Activated effector memory CD4-positive, alpha-beta T cell treated with anti-CD3 and anti-CD28 coated beads, Interleukin-2, amount 50 U/mL, for 16 hours (primary cell): ENCODE results near the gene TSPAN18.

Experiments
- DNase-seq: peaks from one replicate; pipeline ENCODE4 v3.0.0-alpha.2; 2020

TSPAN18 gene

DNA sequence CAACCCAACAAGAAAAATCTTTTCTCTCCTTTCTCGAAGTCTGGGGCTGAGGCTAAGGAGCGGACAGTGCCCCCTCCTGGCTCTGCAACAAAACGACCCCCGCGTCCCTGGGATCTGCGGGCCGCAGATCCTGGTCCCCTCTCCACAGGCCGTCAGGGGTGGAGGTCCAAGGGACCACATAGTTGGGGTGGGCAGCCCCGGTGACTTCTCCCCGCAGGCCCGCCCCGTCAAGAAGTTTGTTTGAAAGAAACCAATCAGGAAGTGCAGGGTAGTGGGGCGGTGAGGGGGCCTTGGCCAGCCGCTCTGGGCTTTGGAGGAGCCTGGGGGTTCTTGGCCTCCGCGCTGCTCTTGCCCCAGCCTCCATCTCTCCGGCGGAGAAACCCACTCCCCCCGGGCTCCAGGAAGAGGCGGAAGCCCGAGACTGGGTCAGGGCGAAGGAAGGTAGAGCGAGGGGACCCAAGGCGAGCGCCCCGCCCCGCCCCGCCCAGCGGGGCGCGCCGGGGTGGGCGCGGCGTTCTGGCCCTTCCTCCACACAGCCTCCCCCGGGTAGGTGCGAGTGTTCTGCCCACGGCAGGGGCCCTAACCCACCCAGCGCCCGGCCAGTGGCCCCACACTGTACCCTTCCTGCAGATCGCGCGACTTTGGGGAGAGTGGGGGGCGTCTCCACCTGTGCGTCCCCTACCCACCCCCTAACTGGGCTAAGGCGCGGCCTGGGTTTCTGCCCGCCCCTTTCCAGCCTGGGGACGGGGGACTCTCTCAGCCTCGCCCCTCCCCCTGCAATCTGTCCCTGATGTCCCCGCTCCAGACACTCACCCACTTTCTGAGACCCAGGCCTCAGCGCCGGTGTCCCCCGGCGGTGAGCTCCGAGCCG is 222.6 kb downstream of the TSPAN18 start:
- DNase-seq, result peak; percentile 70

- peak; percentile 75 for DNase-seq
These were observed 223.4 kb downstream of the TSPAN18 start for GRCh38 chr11:44950031-44950624.

GRCh38 chr11:44950625-44951476 is 224.1 kb downstream of the TSPAN18 start, which contains the start of gene TP53I11:
Gene TP53I11 (minus strand): TSS chr11:44950883. CDS start chr11:44938335, 12,548 bp downstream.
- DNase-seq, result peak; percentile 90

GRCh38 chr11:44952082-44952481 is 225.3 kb downstream of the TSPAN18 start:
- DNase-seq, result no peak

GRCh38 chr11:44952500-44953260 is 225.9 kb downstream of the TSPAN18 start:
- no peak for DNase-seq

- DNase-seq, result no peak
These were observed 227.5 kb downstream of the TSPAN18 start for GRCh38 chr11:44954051-44954906.

DNA sequence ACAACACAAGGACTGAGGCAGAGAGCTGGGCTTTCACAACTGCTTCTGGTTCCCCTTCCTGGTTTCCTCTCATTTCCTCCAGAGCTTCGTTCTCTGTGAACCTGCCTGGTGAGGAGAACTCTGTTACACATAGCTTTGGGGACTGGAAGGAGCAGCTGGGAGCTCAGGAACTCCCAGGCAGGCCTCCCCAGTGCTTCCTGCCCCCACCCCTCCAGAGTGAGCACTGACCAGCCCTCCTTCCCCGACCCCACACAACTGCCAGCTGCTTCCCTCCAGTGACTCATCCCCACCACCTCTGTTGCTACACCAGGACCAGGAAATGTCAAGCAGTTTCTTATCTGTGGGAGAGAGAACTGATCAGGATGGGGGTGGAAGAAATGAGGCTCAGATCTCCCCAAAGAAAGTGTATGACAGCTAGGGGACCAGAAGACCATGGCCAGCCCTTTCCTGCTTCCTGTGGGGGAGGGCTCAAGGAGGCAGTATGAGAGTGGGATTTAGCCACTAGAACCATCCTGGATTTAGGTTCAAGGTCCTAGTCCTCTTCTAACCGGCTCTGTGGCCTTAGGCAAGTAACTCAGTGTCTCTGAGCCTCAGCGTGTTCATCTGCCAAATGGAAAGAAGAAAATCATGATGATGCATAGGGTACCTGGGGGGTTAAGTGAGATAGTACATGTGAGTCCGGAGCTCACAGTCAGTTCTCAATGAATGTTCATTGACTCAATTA is 228.4 kb downstream of the TSPAN18 start:
- no peak for DNase-seq

- no peak for DNase-seq
These were observed 230.3 kb downstream of the TSPAN18 start for GRCh38 chr11:44957040-44957515.

DNA sequence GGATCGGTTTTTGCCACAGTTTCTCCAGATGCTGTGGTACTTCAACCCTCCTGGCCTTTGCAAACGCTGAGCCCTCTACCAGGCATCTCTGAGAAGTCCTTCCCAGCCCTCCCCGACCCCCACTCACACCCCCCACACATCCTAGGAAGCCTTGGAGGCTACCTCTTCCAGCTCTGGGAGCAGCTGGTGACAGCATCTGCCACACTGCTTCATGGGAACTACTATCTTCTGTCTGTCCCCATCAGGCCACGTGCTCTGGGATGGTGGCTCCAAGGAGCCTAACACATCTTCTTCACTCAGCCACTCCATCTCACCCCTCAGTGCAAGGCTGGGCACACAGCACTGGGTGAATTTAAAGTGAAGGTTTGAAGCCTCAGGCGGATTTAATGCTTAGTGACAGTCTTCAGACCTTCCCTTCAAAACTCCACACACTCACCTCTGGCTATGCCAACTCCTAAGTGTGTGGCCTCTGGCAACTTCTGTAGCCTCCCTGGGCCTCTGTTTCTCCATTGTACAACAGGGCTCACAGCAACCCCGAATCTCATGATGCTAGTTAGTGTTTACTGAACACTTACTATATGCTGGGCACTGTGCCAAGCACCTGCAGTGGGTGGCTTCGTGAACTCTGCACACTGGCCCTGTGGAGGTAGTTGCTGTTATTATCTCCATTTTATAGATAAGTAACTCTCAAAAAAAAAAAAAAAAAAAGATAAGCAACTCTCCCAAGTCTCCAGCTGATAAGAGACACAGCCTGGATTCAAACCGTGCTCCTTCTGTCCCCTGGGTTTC is 231.2 kb downstream of the TSPAN18 start:
- DNase-seq, result no peak

DNA sequence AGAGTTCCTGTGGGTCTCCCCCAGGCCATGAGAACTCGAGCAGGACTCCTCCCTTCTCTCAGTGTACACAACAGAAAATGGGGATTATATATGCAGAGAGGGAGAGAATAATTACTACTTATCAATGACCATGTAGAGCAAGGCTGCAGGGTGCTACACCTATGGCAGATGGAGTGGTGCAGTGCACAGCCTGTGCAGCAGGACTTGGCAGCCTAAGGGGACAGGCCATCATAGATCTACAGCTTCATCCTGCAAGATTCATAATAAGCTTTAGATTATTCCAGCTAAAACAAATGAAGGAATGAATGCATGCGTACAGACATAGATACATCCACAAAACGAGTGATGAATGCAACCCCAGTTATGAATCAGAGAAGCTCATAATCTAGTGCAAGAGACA is 232.3 kb downstream of the TSPAN18 start:
- no peak for DNase-seq

GRCh38 chr11:44960200-44960845 is 233.6 kb downstream of the TSPAN18 start:
- DNase-seq, result no peak

- DNase-seq, result no peak
These were observed 235.7 kb downstream of the TSPAN18 start for GRCh38 chr11:44962464-44962863.

- no peak for DNase-seq
These were observed 236.4 kb downstream of the TSPAN18 start for GRCh38 chr11:44963136-44963535.

DNA sequence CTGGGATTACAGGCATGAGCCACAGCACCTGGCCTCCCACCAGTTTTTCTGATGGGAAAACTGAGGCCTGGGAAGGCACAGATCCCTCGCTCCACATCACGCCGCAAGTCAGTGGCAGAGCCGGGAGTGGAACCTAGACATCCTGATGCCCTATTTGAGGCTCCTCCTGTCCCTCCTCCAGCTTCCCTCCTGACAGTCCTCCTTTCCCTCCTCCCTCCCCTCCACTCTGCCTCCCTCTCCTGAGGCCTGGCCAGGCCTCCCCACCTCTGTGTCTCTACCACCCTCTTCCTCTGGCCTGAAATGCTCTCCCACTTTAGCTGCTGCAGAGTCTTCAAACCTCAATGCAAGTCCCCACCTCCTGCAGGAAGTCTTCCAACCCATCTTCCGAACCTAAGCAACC is 237.2 kb downstream of the TSPAN18 start:
- DNase-seq, result no peak

DNA sequence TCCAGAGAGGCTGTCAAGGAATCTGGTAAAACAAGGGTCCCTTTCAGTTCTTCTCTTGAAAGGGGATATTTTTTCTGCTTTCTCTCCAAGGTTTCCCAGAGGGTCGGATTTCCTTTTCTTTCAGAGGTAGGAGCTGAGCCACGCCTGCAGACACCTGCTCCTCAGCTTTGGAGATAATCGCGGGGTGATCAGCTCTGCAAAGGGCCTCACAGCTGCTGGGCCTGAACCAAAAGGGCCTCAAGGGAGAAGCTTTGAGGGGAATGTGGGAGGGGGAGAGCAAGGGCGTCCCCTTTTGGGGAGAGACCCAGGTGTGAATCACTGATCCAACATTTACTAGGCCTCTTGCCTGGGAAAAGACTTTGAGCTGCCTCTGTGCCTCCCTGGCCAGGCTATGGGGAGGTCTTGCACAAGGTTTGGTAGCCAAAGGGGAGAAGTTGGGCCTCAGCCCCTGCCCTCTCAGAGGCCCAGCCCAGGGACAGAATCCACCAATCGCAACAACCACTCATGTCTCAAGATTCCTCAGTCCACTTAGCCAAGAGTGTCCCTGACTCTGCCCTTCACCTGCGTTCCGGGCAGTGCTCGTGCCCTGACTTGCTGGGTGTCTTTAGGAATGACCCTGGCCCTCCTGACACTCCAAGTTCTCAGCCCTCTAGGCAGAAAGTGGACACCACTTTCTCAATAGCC is 237.9 kb downstream of the TSPAN18 start:
- DNase-seq, result no peak

DNA sequence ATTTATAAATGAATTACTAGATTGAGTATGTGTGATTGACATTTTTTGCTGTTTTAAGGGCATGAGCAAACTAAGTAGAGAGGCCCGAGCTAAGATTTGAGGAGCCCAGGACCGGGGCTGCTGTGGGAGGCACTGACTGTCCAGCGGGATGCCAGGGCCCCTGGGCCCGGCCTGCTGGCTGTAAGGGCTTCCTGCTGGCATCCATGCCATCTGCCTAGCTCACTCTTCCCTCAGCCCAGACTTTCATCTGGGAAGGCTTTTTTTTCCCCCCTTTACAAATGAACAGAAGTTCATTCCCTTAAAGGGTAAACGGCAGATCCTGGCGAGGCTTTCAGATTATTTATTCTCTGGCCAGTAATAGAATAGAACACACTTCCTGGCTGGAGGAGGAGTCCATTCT is 239.9 kb downstream of the TSPAN18 start:
- DNase-seq, result no peak

DNA sequence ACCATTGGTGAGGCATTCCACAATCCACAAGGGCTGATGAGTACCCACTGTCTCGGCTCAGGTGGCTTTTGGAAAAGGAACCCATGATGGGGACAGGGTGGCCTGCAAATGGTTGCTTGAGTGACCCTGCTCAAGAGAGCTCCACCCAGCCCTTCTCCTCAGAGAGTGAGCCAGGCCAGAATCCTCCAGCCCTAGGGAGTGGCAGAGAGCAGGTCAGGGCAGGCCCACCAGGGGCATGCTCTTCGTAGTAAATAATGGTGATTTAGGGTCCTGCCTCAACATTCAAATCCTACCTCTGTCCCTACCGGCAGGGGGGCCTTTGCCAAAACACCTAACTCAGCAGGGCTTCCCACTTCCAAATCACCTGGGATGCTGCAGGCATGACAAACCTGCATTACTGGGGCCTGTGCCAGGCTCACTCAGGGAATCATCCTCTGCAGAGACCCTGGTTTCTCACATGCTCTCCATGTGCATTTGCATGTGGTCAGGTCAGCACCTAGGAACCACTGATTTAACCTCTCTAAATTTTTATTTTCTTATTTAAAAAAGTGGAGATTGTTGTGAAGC is 241.3 kb downstream of the TSPAN18 start:
- no peak for DNase-seq

GRCh38 chr11:44968510-44968909 is 241.7 kb downstream of the TSPAN18 start:
- DNase-seq, result no peak
